Caco-2 (cell line): ENCODE data around the gene ANAPC2. TPM values are rescaled to one million over a fixed set of nuclear protein-coding genes. Genes with fewer than 3 reads are reported as not detected.

Experiments
- BruUV-seq: library from RNA; stranded (reverse); fragments of 400-500 nt; replicated peaks from 2 replicates; lab custom pipeline; 2021; lab: Mats Ljungman, UMichigan
- CTCF ChIA-PET: fragments of 300-600 bp; sonication (Branson Sonifier 250); formaldehyde crosslinking; loops from one replicate; lab custom pipeline; 2022; ENCODE audit warnings: antibody characterized with exemption; lab: Charles Lee
- POLR2A ChIA-PET: fragments of 300-600 bp; sonication (Branson Sonifier 250); formaldehyde crosslinking; loops from one replicate; lab custom pipeline; 2022; ENCODE audit warnings: antibody characterized with exemption; lab: Charles Lee
- DNase-seq, 2 experiments: peaks; one replicate each; pipeline versions ENCODE4 v3.0.0 to v3.0.0-alpha.2; 2020 to 2022
- H3K27me3 ChIP-seq: replicated peaks from 2 replicates; pipeline ENCODE4 v1.6.0; 2011; ENCODE audit warnings: low read length; ENCODE audit not compliant: control insufficient read depth, insufficient read depth
- H3K36me3 ChIP-seq: 2 replicates; pipeline ENCODE4 v1.5.1; 2011; ENCODE audit warnings: low read length; ENCODE audit not compliant: control insufficient read depth, insufficient read depth
- H3K4me1 ChIP-seq: fragments of 250-450 bp; sonication (Bioruptor Pico); 2 replicates; pipeline ENCODE4 v1.5.1; 2020; ENCODE audit warnings: mild to moderate bottlenecking
- H3K4me3 ChIP-seq: 2 replicates; pipeline ENCODE4 v1.5.1; 2011; ENCODE audit warnings: low read depth, mild to moderate bottlenecking, control low read depth, low read length
- H3K9me3 ChIP-seq: fragments of 250-450 bp; sonication (Bioruptor Pico); 2 replicates; pipeline ENCODE4 v1.5.1; 2020; ENCODE audit warnings: mild to moderate bottlenecking, moderate library complexity
- H3K27ac Mint-ChIP-seq: one replicate; pipeline ENCODE4 v1.8.0; 2022; ENCODE audit warnings: mixed read lengths; ENCODE audit not compliant: unreplicated experiment
- H3K27me3 Mint-ChIP-seq: one replicate; pipeline ENCODE4 v1.8.0; 2022; ENCODE audit warnings: mixed read lengths; ENCODE audit not compliant: insufficient read depth, unreplicated experiment
- H3K36me3 Mint-ChIP-seq: one replicate; pipeline ENCODE4 v1.8.0; 2022; ENCODE audit warnings: mild to moderate bottlenecking, mixed read lengths; ENCODE audit not compliant: insufficient read depth, unreplicated experiment
- H3K4me1 Mint-ChIP-seq: one replicate; pipeline ENCODE4 v1.8.0; 2022; ENCODE audit warnings: low read depth, mixed read lengths; ENCODE audit not compliant: unreplicated experiment
- H3K4me3 Mint-ChIP-seq: one replicate; pipeline ENCODE4 v1.8.0; 2022; ENCODE audit warnings: mild to moderate bottlenecking, moderate library complexity, mixed read lengths; ENCODE audit not compliant: unreplicated experiment
- H3K9me3 Mint-ChIP-seq: one replicate; pipeline ENCODE4 v1.8.0; 2022; ENCODE audit warnings: mixed read lengths; ENCODE audit not compliant: unreplicated experiment
- CTCF ChIP-seq, 2 experiments: fragments of 200-600 bp in 1 of 2; IDR thresholded peaks; 1 replicate in 1 of 2; 2 replicates in 1 of 2; pipeline versions ENCODE4 v1.5.1 to v1.8.0; 2011 to 2022; ENCODE audit warnings: antibody characterized with exemption in 1 of 2, control low read depth in 1 of 2, inconsistent platforms in 1 of 2, low read depth in 1 of 2, low read length in 1 of 2, mild to moderate bottlenecking in 1 of 2, moderate library complexity in 1 of 2; ENCODE audit not compliant: insufficient read depth in 1 of 2, severe bottlenecking in 1 of 2, unreplicated experiment in 1 of 2
- intact Hi-C: fragments of 100-400 bp; cut with micrococcal nuclease; formaldehyde crosslinking; loops from one replicate; pipeline ENCODE4 v1.10.0; 2022; ENCODE audit not compliant: unreplicated experiment
- total RNA-seq: library from RNA; stranded (reverse); gene quantifications from 2 replicates; pipeline ENCODE4 v1.2.3, GENCODE V29; 2022

The ANAPC2 gene
- total RNA-seq, 1 experiment from 2014 or later = 67.5 TPM

GRCh38 chr9:137193771-137194170, 5.4 kb upstream of the ANAPC2 start:
- no peak for TF ChIP-seq CTCF (IDR thresholded peaks at IDR 0.05; ENCODE audit: insufficient read depth in 1 of 2, low read depth in 1 of 2, low read length in 1 of 2, severe bottlenecking in 1 of 2, unreplicated experiment in 1 of 2)
- no peaks in the 10 kb centered on the region for H3K27me3 Mint-ChIP-seq
- ChIA-PET CTCF (no interaction called here), POLR2A (no interaction called here)
- Histone ChIP-seq H3K4me1 (peaks cover 29% of the 10 kb centered on the region), H3K9me3 (no peaks in the 10 kb centered on the region), H3K36me3 (peaks cover 2% of the 10 kb centered on the region), H3K4me3 (no peak overlapping the region), H3K27me3 (no peaks in the 10 kb centered on the region)
- no TSS peak for BruUV-seq
- peaks cover 33% of the 10 kb centered on the region for H3K36me3 Mint-ChIP-seq
- H3K4me3 Mint-ChIP-seq = no peak overlapping the region
- peaks cover 15% of the 10 kb centered on the region for H3K4me1 Mint-ChIP-seq
- intact Hi-C loops = no loop called here
- DNase-seq = no peak
- no peaks in the 10 kb centered on the region for H3K9me3 Mint-ChIP-seq
- H3K27ac Mint-ChIP-seq = no peak overlapping the region

- H3K36me3 ChIP-seq = peaks cover 2% of the 10 kb centered on the region
- Mint-ChIP-seq H3K27me3 (no peaks in the 10 kb centered on the region), H3K9me3 (no peaks in the 10 kb centered on the region), H3K27ac (no peak overlapping the region), H3K4me1 (peaks cover 15% of the 10 kb centered on the region), H3K4me3 (no peak overlapping the region), H3K36me3 (peaks cover 42% of the 10 kb centered on the region)
- H3K27me3 ChIP-seq = no peaks in the 10 kb centered on the region
- CTCF ChIA-PET = no interaction called here
- no TSS peak for BruUV-seq
- peaks cover 20% of the 10 kb centered on the region for H3K4me1 ChIP-seq
- no peaks in the 10 kb centered on the region for H3K9me3 ChIP-seq
- no peak for DNase-seq
- POLR2A ChIA-PET = no interaction called here
- H3K4me3 ChIP-seq = no peak overlapping the region
- intact Hi-C loops = no loop called here
- no peak for TF ChIP-seq CTCF (IDR thresholded peaks at IDR 0.05; ENCODE audit: insufficient read depth in 1 of 2, low read depth in 1 of 2, low read length in 1 of 2, severe bottlenecking in 1 of 2, unreplicated experiment in 1 of 2)
Observed at GRCh38 chr9:137192859-137193258, 4.5 kb upstream of the ANAPC2 start.

GRCh38 chr9:137192448-137192780, 4.1 kb upstream of the ANAPC2 start:
- DNase-seq = no peak
- Mint-ChIP-seq H3K27me3 (no peaks in the 10 kb centered on the region), H3K36me3 (peaks cover 46% of the 10 kb centered on the region), H3K27ac (no peak overlapping the region), H3K4me1 (peaks cover 19% of the 10 kb centered on the region), H3K4me3 (no peak overlapping the region), H3K9me3 (no peaks in the 10 kb centered on the region)
- CTCF ChIA-PET = interaction anchor here (0.8 kb wide), 1 partner anchor 44 kb away, joined by 3 read pairs; no protein-coding TSS in a partner anchor
- Histone ChIP-seq H3K4me3 (no peak overlapping the region), H3K9me3 (no peaks in the 10 kb centered on the region), H3K4me1 (peaks cover 18% of the 10 kb centered on the region), H3K36me3 (peaks cover 2% of the 10 kb centered on the region), H3K27me3 (no peaks in the 10 kb centered on the region)
- POLR2A ChIA-PET = interaction anchor here (0.6 kb wide), 1 partner anchor 8 kb away, joined by 3 read pairs; the partner anchor contains the start of gene TPRN
- TF ChIP-seq CTCF (IDR thresholded peaks at IDR 0.05; ENCODE audit: insufficient read depth in 1 of 2, low read depth in 1 of 2, low read length in 1 of 2, severe bottlenecking in 1 of 2, unreplicated experiment in 1 of 2) = no peak
- no TSS peak for BruUV-seq
- intact Hi-C loops = no loop called here
